WERI-Rb-1 (cell line): ENCODE data around the gene CALHM4.

ENCODE experiments used
- DNase-seq: peaks from one replicate; pipeline ENCODE4 v3.0.0-alpha.2; 2020
- H3K27ac ChIP-seq: fragments of 250-450 bp; sonication (Bioruptor Pico); 2 replicates; pipeline ENCODE4 v1.5.1; 2020; ENCODE audit warnings: mild to moderate bottlenecking, moderate library complexity
- H3K27me3 ChIP-seq: fragments of 250-450 bp; sonication (Bioruptor Pico); 2 replicates; pipeline ENCODE4 v1.5.1; 2021; ENCODE audit warnings: mild to moderate bottlenecking, low read depth, moderate library complexity; ENCODE audit not compliant: insufficient read depth, severe bottlenecking
- H3K36me3 ChIP-seq: fragments of 250-450 bp; sonication (Bioruptor Pico); 2 replicates; pipeline ENCODE4 v1.5.1; 2020; ENCODE audit warnings: mild to moderate bottlenecking, moderate library complexity
- H3K4me3 ChIP-seq: 2 replicates; pipeline ENCODE4 v1.5.1; 2011; ENCODE audit warnings: low read depth, mild to moderate bottlenecking, control low read depth, low read length
- H3K9me3 ChIP-seq: fragments of 250-450 bp; sonication (Bioruptor Pico); 2 replicates; pipeline ENCODE4 v1.5.1; 2021; ENCODE audit warnings: mild to moderate bottlenecking, moderate library complexity; ENCODE audit not compliant: severe bottlenecking
- CTCF ChIP-seq: IDR thresholded peaks from 2 replicates; pipeline ENCODE4 v1.5.1; 2011; ENCODE audit warnings: low read depth, mild to moderate bottlenecking, control low read depth, inconsistent platforms, low read length

The CALHM4 gene

GRCh38 chr6:116513224-116513875 lies 40.2 kb upstream of the CALHM4 start:
- H3K36me3 ChIP-seq, result no peaks in the 10 kb centered on the region
- no peaks in the 10 kb centered on the region for H3K27me3 ChIP-seq
- no peak for TF ChIP-seq CTCF
- no peaks in the 10 kb centered on the region for H3K9me3 ChIP-seq
- no peak overlapping the region for H3K27ac ChIP-seq
- no peak overlapping the region for H3K4me3 ChIP-seq
- DNase-seq, result no peak

GRCh38 chr6:116514111-116514510 lies 39.4 kb upstream of the CALHM4 start:
- Histone ChIP-seq H3K4me3 (no peak overlapping the region), H3K27ac (no peak overlapping the region), H3K27me3 (no peaks in the 10 kb centered on the region), H3K36me3 (no peaks in the 10 kb centered on the region), H3K9me3 (no peaks in the 10 kb centered on the region)
- DNase-seq, result no peak
- no peak for TF ChIP-seq CTCF

- no peaks in the 10 kb centered on the region for H3K36me3 ChIP-seq
- no peaks in the 10 kb centered on the region for H3K9me3 ChIP-seq
- no peak overlapping the region for H3K4me3 ChIP-seq
- no peak for DNase-seq
- TF ChIP-seq CTCF, result no peak
- H3K27ac ChIP-seq, result no peak overlapping the region
- H3K27me3 ChIP-seq, result no peaks in the 10 kb centered on the region
Measured at GRCh38 chr6:116515141-116515540, 38.4 kb upstream of the CALHM4 start.

GRCh38 chr6:116518621-116519368 lies 34.8 kb upstream of the CALHM4 start:
- DNase-seq, result no peak
- TF ChIP-seq CTCF, result no peak
- H3K9me3 ChIP-seq, result no peaks in the 10 kb centered on the region
- no peaks in the 10 kb centered on the region for H3K27me3 ChIP-seq
- no peak overlapping the region for H3K4me3 ChIP-seq
- H3K27ac ChIP-seq, result no peak overlapping the region
- H3K36me3 ChIP-seq, result no peaks in the 10 kb centered on the region

- Histone ChIP-seq H3K4me3 (no peak overlapping the region), H3K27me3 (no peaks in the 10 kb centered on the region), H3K9me3 (no peaks in the 10 kb centered on the region), H3K27ac (no peak overlapping the region), H3K36me3 (no peaks in the 10 kb centered on the region)
- no peak for DNase-seq
- TF ChIP-seq CTCF, result no peak
Measured at GRCh38 chr6:116522896-116523295, 30.7 kb upstream of the CALHM4 start.
